Thoracic aorta (tissue), 2 donors: ENCODE measurements around the gene UQCRC1. TPM values are rescaled to one million over a fixed set of nuclear protein-coding genes. Genes with fewer than 3 reads are reported as not detected.

Experiments
- ATAC-seq: fragments of 150-250 bp; one replicate; pipeline ENCODE4 v1.8.0; 2017; ENCODE audit warnings: low read depth; ENCODE audit not compliant: insufficient number of reproducible peaks, low FRiP score
- DNase-seq: peaks from one replicate; pipeline ENCODE4 v3.0.0-alpha.2; 2020; ENCODE audit warnings: low spot score
- H3K27ac ChIP-seq, 2 donors: fragments of 200-600 bp; sonication (generic); 1 replicate in 1 of 2; 2 replicates in 1 of 2; pipeline ENCODE4 v1.5.1; 2016; ENCODE audit warnings: mild to moderate bottlenecking in 2 of 2, moderate library complexity in 2 of 2
- H3K27me3 ChIP-seq: fragments of 200-600 bp; sonication (generic); replicated peaks from 2 replicates; pipeline ENCODE4 v1.6.0; 2016; ENCODE audit warnings: mild to moderate bottlenecking; ENCODE audit not compliant: insufficient read depth
- H3K36me3 ChIP-seq: fragments of 200-600 bp; sonication (generic); one replicate; pipeline ENCODE4 v1.5.1; 2016
- H3K4me1 ChIP-seq, 2 donors: fragments of 200-600 bp; sonication (generic); 1 replicate in 1 of 2; 2 replicates in 1 of 2; pipeline versions ENCODE4 v1.5.1 to v1.6.0; 2016; ENCODE audit warnings: low read depth in 2 of 2, mild to moderate bottlenecking in 1 of 2; ENCODE audit not compliant: control insufficient read depth in 1 of 2
- H3K4me3 ChIP-seq: fragments of 200-600 bp; sonication (generic); 2 replicates; pipeline ENCODE4 v1.5.1; 2016; ENCODE audit warnings: mild to moderate bottlenecking
- H3K9me3 ChIP-seq: fragments of 200-600 bp; sonication (generic); 2 replicates; pipeline ENCODE4 v1.5.1; 2016
- total RNA-seq, 2 donors: library from RNA; depleted of rRNA; stranded (reverse); fragments of >200 nt; gene quantifications; one replicate each; pipeline versions ENCODE4 v1.1.0 to v1.2.3, GENCODE V29; 2016
- TF ChIP-seq, protein P1 (sequence below): fragments of 200-600 bp; sonication (generic); IDR thresholded peaks from one replicate; pipeline ENCODE4 v1.5.1; 2019; ENCODE audit warnings: antibody characterized with exemption

Gene UQCRC1
- total RNA-seq, 2 donors from 2014 or later = 226 to 234 TPM

GRCh38 chr3:48652923-48653715, 43.7 kb upstream of the UQCRC1 start:
- no peaks in the 10 kb centered on the region for H3K9me3 ChIP-seq
- no peak for ATAC-seq
- H3K27me3 ChIP-seq = no peaks in the 10 kb centered on the region
- peaks cover 5 to 10% of the 10 kb centered on the region in 2 donors for H3K4me1 ChIP-seq
- TF ChIP-seq, protein P1, sequence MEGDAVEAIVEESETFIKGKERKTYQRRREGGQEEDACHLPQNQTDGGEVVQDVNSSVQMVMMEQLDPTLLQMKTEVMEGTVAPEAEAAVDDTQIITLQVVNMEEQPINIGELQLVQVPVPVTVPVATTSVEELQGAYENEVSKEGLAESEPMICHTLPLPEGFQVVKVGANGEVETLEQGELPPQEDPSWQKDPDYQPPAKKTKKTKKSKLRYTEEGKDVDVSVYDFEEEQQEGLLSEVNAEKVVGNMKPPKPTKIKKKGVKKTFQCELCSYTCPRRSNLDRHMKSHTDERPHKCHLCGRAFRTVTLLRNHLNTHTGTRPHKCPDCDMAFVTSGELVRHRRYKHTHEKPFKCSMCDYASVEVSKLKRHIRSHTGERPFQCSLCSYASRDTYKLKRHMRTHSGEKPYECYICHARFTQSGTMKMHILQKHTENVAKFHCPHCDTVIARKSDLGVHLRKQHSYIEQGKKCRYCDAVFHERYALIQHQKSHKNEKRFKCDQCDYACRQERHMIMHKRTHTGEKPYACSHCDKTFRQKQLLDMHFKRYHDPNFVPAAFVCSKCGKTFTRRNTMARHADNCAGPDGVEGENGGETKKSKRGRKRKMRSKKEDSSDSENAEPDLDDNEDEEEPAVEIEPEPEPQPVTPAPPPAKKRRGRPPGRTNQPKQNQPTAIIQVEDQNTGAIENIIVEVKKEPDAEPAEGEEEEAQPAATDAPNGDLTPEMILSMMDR = no peak
- no peaks in the 10 kb centered on the region for H3K36me3 ChIP-seq
- no peak overlapping the region for H3K27ac ChIP-seq
- H3K4me3 ChIP-seq = no peak overlapping the region
- DNase-seq = no peak

- Histone ChIP-seq H3K4me1 (peaks cover 5 to 9% of the 10 kb centered on the region in 2 donors), H3K4me3 (no peak overlapping the region), H3K36me3 (no peaks in the 10 kb centered on the region), H3K27ac (no peak overlapping the region), H3K9me3 (no peaks in the 10 kb centered on the region), H3K27me3 (no peaks in the 10 kb centered on the region)
- TF ChIP-seq, protein P1 = no peak
- ATAC-seq (no peak), DNase-seq (no peak)
These were observed 42.3 kb upstream of the UQCRC1 start for GRCh38 chr3:48651771-48652170.

DNA sequence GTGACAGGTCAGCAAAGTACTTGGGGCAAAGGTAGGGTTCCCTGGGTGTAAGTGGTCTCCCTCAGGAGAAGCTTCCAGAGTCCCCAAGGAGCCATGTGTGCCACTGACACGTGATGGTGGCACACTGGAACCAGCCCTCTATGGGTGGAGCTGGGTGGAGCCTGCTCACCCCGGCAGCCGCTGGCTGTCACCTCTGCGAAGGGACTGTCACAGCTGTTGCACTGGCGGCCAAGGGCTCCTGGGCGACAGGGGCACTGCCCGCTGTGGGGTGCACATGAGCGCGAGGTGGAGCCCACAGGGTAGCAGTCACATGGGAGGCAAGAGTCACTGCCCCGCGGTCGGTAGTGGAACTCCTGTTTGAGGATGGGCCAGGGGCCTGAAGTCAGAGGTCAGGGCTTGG, 41.3 kb upstream of the UQCRC1 start:
- ATAC-seq = no peak
- TF ChIP-seq, protein P1 = no peak
- H3K4me3 ChIP-seq = no peak overlapping the region
- H3K27me3 ChIP-seq = no peaks in the 10 kb centered on the region
- no peaks in the 10 kb centered on the region for H3K9me3 ChIP-seq
- H3K4me1 ChIP-seq = peaks cover 4 to 6% of the 10 kb centered on the region in 2 donors
- no peak for DNase-seq
- no peaks in the 10 kb centered on the region for H3K36me3 ChIP-seq
- no peak overlapping the region for H3K27ac ChIP-seq

GRCh38 chr3:48648188-48648850, 38.9 kb upstream of the UQCRC1 start:
- DNase-seq = no peak
- no peak for ATAC-seq
- Histone ChIP-seq H3K27me3 (no peaks in the 10 kb centered on the region), H3K36me3 (no peaks in the 10 kb centered on the region), H3K4me1 (no peaks in the 10 kb centered on the region), H3K9me3 (no peaks in the 10 kb centered on the region), H3K4me3 (no peak overlapping the region), H3K27ac (no peak overlapping the region)
- TF ChIP-seq, protein P1 = no peak

DNA sequence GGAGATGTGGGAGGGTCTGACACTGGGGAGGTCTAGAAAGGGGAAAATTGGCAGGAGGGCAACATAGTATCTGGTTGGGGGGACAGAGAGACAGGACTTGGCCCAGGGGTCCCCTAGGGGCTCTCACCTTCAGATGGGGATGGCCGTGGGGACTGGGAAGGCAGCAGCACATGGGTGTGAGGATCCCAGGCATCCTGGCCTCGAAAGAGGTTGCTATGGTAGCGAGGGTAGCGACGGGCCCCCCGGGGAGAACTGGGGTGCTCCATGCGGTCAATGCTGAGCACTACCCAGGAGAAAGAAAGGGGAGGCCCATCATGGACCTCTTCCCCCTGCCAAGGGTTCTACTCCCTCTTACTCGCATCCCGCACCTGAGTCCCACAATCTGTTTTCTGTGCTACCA, 38.3 kb upstream of the UQCRC1 start:
- no peaks in the 10 kb centered on the region for H3K4me1 ChIP-seq
- no peak for ATAC-seq
- no peak overlapping the region for H3K4me3 ChIP-seq
- TF ChIP-seq, protein P1 = no peak
- H3K27me3 ChIP-seq = no peaks in the 10 kb centered on the region
- H3K27ac ChIP-seq = no peak overlapping the region
- no peaks in the 10 kb centered on the region for H3K9me3 ChIP-seq
- no peaks in the 10 kb centered on the region for H3K36me3 ChIP-seq
- no peak for DNase-seq
